ENCODE data around the gene RPRD1B. TPM values are rescaled to one million over a fixed set of nuclear protein-coding genes. Genes with fewer than 3 reads are reported as not detected.

RPRD1B gene
- total and polyA plus RNA-seq, 2 of the 13 experiments (the other 11 are each of a cell fraction or from before 2014, with no cell fraction given) = 31.1 to 41.5 TPM

- TF ChIP-seq RNF219 (CRISPR knock-in tag; IDR thresholded peaks at IDR 0.05) = peak; percentile 88; the same call in 1 of the 2 replicates
- no peak; the same call in 1 of the 2 replicates for TF ChIP-seq ZNF367 (CRISPR knock-in tag; IDR thresholded peaks at IDR 0.05; ENCODE audit: borderline replicate concordance)
- TF ChIP-seq ZBTB42 (CRISPR knock-in tag; IDR thresholded peaks at IDR 0.05) = no peak
- peak; percentile 95 for TF ChIP-seq TAF1 (CRISPR knock-in tag; IDR thresholded peaks at IDR 0.05)
- TF ChIP-seq ZHX2 (IDR thresholded peaks at IDR 0.05; ENCODE audit: low read depth) = peak; percentile 96
- TF ChIP-seq ZHX2 (CRISPR knock-in tag; IDR thresholded peaks at IDR 0.05; ENCODE audit: borderline replicate concordance) = peak; percentile 26; the same call in 1 of the 2 replicates
- peak; percentile 91 for TF ChIP-seq HIVEP1 (CRISPR knock-in tag; IDR thresholded peaks at IDR 0.05)
- peak; percentile 16; the same call in 1 of the 2 replicates for TF ChIP-seq FOXK2 (IDR thresholded peaks at IDR 0.05)
- peak; percentile 93 for TF ChIP-seq ZNF335 (CRISPR knock-in tag; IDR thresholded peaks at IDR 0.05)
- TF ChIP-seq TRIM22 (IDR thresholded peaks at IDR 0.05) = no peak
- no peak; the same call in none of the 2 replicates for TF ChIP-seq ZBTB38 (CRISPR knock-in tag; IDR thresholded peaks at IDR 0.05)
- no peak; the same call in none of the 2 replicates for TF ChIP-seq SALL2 (CRISPR knock-in tag; IDR thresholded peaks at IDR 0.05)
- TF ChIP-seq HES4 (CRISPR knock-in tag; IDR thresholded peaks at IDR 0.05; ENCODE audit: borderline replicate concordance) = peak; percentile 78
- peak; percentile 83 for TF ChIP-seq IKZF5 (CRISPR knock-in tag; IDR thresholded peaks at IDR 0.05)
- 0 out of 2 replicates have a peak, but pooled peaks have one; percentile 72 for TF ChIP-seq KLF15 (CRISPR knock-in tag; IDR thresholded peaks at IDR 0.05; ENCODE audit: borderline replicate concordance)
- peak; percentile 21; the same call in 1 of the 2 replicates for TF ChIP-seq ZNF660 (CRISPR knock-in tag; IDR thresholded peaks at IDR 0.05; ENCODE audit: borderline replicate concordance, low read depth)
- TF ChIP-seq RXRB (CRISPR knock-in tag; IDR thresholded peaks at IDR 0.05; ENCODE audit: borderline replicate concordance) = peak; percentile 60; the same call in 1 of the 2 replicates
- peak; percentile 86 for TF ChIP-seq ARNT2 (CRISPR knock-in tag; IDR thresholded peaks at IDR 0.05; ENCODE audit: low read depth)
Measured at GRCh38 chr20:38033330-38034107, at the start of gene RPRD1B, which contains the start of gene TTI1 (continued).
